Measurements from ENCODE around the gene NKD1.
"Not testable (repeated sequence)": the region's sequence is repeated elsewhere in the genome, so short reads cannot be mapped to it uniquely, and the experiment has no call there.

Gene NKD1

DNA sequence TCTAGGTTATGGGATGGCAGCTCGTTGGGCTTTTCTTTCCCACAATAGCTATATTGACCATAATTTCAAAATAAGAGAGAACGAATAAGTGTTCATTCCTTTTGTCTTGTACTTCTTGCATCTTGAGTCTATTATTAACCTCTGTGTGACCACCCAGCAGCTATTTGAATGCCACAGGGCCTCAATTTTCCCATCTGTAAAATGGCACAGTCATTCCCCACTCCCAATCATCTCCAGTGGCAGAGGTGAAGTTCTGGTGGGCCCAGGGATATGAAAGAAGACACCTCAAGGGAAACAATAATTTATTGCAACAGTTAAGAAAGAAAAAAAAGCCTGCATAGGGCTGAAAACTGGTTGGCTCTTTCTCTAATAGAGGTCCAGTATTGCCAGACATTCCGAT, 28.6 kb upstream of the NKD1 start:
- no peak for DNase-seq (ENCODE audit: low read depth)

GRCh38 chr16:50520451-50521245, 27.5 kb upstream of the NKD1 start:
- DNase-seq (ENCODE audit: low read depth) = no peak

GRCh38 chr16:50521246-50521900, 26.8 kb upstream of the NKD1 start:
- DNase-seq (ENCODE audit: low read depth) = no peak

GRCh38 chr16:50522324-50522723, 25.9 kb upstream of the NKD1 start:
- DNase-seq (ENCODE audit: low read depth) = no peak

- no peak for DNase-seq (ENCODE audit: low read depth)
Observed at GRCh38 chr16:50523710-50524109, 24.5 kb upstream of the NKD1 start.

DNA sequence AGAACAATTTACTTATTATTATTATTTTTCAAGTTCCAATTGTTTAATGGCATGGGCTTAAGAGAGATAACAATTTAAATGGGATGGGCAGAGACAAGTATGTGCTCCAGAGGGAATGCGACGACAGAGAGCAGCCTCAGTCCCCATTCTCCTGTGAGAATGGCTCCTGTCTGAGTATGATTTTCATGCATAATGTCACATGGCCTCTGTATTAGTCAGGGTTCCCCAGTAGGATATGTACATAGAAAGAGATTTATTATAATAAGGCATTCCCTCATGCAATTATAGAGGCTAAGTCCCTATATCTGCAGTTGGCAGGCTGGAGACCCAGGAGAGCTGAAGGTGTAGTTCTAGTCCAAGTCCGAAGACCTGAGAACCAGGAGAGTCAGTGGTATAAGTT, 22.9 kb upstream of the NKD1 start:
- no peak for DNase-seq (ENCODE audit: low read depth)

GRCh38 chr16:50525716-50526115, 22.5 kb upstream of the NKD1 start:
- DNase-seq (ENCODE audit: low read depth) = no peak

GRCh38 chr16:50526249-50526648, 21.9 kb upstream of the NKD1 start:
- no peak for DNase-seq (ENCODE audit: low read depth)

DNA sequence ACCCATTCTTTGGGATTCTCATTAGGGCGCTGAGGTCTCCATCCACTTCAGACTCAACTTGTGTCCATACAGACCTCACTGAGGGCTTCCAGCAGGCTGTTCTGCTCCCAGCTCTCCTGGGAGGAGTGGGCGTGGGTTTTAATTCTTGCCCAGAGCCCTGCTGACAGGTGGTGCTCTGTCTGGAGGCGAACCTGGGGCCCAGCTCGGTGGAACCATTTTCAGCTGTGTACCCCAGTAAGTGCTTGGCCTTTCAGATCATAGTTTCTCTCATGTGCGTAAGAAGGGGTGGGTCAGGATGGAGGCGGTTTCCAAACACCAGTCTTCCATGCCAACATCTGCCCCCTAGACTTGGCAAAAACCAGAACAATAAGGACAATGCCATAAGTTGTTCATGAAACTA, 21.4 kb upstream of the NKD1 start:
- DNase-seq (ENCODE audit: low read depth) = no peak

GRCh38 chr16:50528820-50529219, 19.4 kb upstream of the NKD1 start:
- no peak for DNase-seq (ENCODE audit: low read depth)

DNA sequence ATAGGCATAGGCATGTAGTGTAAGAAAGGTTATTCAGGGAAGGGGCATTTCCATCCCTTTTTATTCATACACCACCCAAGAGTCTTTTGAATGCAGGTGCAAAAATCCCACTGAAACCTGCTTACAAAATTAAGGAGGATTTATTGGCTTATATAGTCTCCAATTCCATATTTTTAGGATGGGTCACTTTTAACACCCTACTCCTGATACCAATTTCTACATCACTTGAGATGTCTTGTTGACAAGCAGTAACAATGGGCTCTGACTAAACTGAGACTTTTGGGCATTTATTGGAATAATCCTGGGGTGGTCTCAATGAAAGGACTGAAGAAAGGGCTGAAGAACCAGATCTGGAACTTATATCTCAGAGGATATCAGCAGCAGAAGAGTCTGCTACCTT, 18.9 kb upstream of the NKD1 start:
- DNase-seq (ENCODE audit: low read depth) = no peak

GRCh38 chr16:50530277-50531236, 17.6 kb upstream of the NKD1 start:
- DNase-seq (ENCODE audit: low read depth) = no peak

DNA sequence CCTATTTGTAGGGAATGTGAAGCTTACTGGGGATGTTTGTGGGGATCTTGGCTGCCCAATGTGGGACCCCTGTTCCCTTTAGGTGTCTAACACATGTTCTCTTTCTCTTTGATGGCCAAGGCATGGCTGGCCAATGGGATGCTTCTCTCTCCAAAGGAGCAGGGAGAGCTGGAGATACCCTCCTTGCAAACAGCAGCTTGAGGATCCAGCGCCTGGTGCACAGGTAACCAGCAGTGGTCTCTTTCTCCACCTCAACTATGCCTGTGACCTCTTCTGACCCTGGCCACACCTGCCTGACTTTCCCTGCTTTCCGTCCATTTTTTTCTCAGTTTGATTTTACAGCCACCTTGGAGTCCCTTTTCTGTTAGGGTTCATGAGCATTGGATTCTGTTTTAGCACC, 16.8 kb upstream of the NKD1 start:
- DNase-seq (ENCODE audit: low read depth) = no peak

DNA sequence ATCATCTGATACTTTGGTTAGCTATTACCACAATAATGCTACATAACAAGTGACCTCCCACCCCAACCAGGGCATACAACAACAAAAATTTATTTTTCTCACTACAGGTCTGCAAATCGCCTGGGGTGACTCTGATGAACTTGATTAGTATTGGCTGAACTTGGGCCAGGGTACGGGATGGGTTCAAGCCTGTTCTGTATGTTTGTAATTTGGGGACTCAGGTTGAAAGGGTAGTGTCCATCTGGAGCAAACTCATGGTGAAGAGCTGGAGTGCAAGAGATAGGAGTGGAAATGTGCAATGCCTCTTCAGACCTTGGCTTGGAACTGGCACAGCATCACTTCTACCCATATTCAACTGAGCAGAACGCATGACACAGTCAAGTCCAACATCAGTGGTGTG, 16.3 kb upstream of the NKD1 start:
- DNase-seq (ENCODE audit: low read depth) = no peak

- DNase-seq (ENCODE audit: low read depth) = no peak
Observed at GRCh38 chr16:50532576-50532975, 15.6 kb upstream of the NKD1 start.

GRCh38 chr16:50533317-50533716, 14.9 kb upstream of the NKD1 start:
- no peak for DNase-seq (ENCODE audit: low read depth)

GRCh38 chr16:50534091-50534490, 14.1 kb upstream of the NKD1 start:
- no peak for DNase-seq (ENCODE audit: low read depth)

DNA sequence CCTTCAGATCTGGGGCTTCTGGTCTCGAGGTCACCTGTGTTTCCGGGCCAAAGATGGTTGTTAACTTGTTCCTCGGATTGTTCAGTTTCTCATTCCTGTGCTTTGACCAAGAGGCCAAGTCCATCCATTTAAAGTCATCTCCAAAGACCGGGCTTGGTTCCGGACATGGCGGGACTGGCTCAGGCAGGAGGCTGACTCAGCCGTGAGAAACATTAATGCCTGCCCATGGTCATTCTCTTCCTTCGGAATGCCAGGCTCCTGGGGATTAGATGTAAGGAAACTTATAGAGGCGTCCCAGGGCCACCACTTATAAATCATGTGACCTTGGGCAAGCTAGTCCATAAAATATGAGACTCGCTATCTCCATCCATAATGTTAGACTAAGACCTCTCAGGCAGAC, 13.6 kb upstream of the NKD1 start:
- no peak for DNase-seq (ENCODE audit: low read depth)

- no peak for DNase-seq (ENCODE audit: low read depth)
Observed at GRCh38 chr16:50534958-50535357, 13.2 kb upstream of the NKD1 start.

DNA sequence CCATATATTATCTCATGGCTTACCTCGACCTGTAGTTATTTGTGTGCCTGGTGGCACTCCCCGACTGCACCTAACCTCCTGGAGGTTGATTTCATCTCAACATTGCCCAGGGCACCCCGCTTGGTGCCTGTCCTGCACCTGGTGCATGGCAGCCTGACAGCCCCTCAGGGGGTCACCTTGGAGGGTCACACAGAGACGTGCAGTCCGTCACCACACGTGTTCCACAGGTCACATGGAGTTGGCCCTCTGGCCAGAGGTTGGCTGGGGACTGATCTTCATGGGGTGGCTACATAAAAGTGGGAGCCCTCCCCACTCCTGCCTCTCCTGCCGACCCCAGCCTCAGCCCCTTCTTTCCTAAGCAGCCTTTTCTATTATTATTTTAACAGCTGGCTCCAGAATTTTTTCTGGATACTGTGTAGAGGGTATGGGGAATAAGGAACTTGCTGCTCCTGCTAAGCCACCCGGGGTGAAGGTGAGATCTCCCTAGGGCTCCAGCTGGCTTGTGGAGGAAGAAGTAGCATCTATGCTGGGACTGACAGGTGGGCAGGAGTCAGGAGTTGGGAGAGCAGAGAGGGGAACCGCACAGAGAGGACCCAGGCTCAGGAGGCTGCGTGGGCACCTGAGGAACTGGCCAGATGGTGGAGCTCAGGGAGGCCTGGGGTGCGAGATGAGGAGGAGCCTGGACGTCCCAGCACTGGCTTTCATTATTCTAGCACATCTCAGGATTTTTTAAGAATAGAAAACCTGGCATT, 12.5 kb upstream of the NKD1 start:
- DNase-seq (ENCODE audit: low read depth) = no peak

DNA sequence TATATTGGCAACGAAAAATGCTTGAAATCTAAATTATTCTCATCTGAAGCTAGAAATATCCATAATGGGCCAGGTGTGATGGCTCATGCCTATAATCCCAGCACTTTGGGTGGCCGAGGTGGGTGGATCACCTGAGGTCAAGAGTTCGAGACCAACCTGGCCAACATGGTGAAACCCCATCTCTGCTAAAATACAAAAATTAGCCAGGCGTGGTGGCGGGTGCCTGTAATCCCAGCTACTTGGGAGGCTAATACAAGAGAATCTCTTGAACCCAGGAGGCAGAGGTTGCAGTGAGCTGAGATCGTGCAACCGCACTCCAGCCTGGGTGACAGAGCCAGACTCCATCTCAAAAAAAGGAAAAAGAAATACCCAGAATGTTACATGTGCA, 11.9 kb upstream of the NKD1 start:
- DNase-seq (ENCODE audit: low read depth) = not testable (repeated sequence)

Data from stimulated activated CD8-positive, alpha-beta memory T cell treated with anti-CD3 and anti-CD28 coated beads, Interleukin-12 subunit alpha, Interleukin-12 subunit beta, amount 100 ng/mL, for 4 hours (primary cell).